ENCODE data around the gene GRIK4.

- no peak for TF ChIP-seq CTCF (conservative IDR thresholded peaks at IDR 0.05; ENCODE audit: low read length)
- no peak for TF ChIP-seq EZH2phosphoT487 (IDR thresholded peaks at IDR 0.05; ENCODE audit: borderline replicate concordance, low read depth, low read length)
Measured at GRCh38 chr11:120637131-120637530, 125.6 kb downstream of the GRIK4 start.

Measured in OCI-LY7 (cell line).